ENCODE measurements around the gene ZRANB1. TPM values are rescaled to one million over a fixed set of nuclear protein-coding genes. Genes with fewer than 3 reads are reported as not detected.
A peak's percentile ranks its signal among the peaks of the same experiment; 100 is the strongest.

ZRANB1 gene
- total RNA-seq, 2 experiments from 2014 or later, result 14.5 to 17.0 TPM

- no peaks in the 10 kb centered on the region for H3K4me1 ChIP-seq (ENCODE audit: insufficient read depth, low read length, poor library complexity, severe bottlenecking)
- no peaks in the 10 kb centered on the region for H3K79me2 ChIP-seq (ENCODE audit: insufficient read depth, low read depth, low read length)
- no peaks in the 10 kb centered on the region for H3K9me2 ChIP-seq (ENCODE audit: insufficient read depth, low read length)
- TF ChIP-seq CTCF (conservative IDR thresholded peaks at IDR 0.05; ENCODE audit: low read length) (no peak), EZH2phosphoT487 (IDR thresholded peaks at IDR 0.05; ENCODE audit: borderline replicate concordance, low read depth, low read length) (no peak)
- POLR2A ChIA-PET, result interaction anchor here (1.0 kb wide), 1 partner anchor 12 kb away, joined by 3 read pairs; no protein-coding TSS in a partner anchor
- BruUV-seq (replicated peaks), result no TSS peak
- no peak overlapping the region for H3K4me3 ChIP-seq (ENCODE audit: low read depth, low read length, poor library complexity, severe bottlenecking)
- no peaks in the 10 kb centered on the region for H3K9me3 ChIP-seq (ENCODE audit: low read length)
- intact Hi-C loops (cut with micrococcal nuclease; ENCODE audit: unreplicated experiment), result no loop called here
- no peak overlapping the region for H3K27ac ChIP-seq (ENCODE audit: low read depth, low read length, poor library complexity, severe bottlenecking)
- no peak overlapping the region for H2AFZ ChIP-seq (ENCODE audit: low read length)
- no peak overlapping the region for H3K4me2 ChIP-seq (ENCODE audit: low read length)
- CTCF ChIA-PET (ENCODE audit: unreplicated experiment), result interaction anchor here (0.6 to 1.1 kb wide), 2 partner anchors 48 to 131 kb away, joined by 3 read pairs; no protein-coding TSS in a partner anchor
- H4K20me1 ChIP-seq (ENCODE audit: insufficient read depth, low read length), result no peaks in the 10 kb centered on the region
- H3K36me3 ChIP-seq (ENCODE audit: insufficient read depth, low read length), result no peaks in the 10 kb centered on the region
- DNase-seq (ENCODE audit: low spot score), result no peak
Observed at GRCh38 chr10:124999433-125000365, 57.8 kb downstream of the ZRANB1 start.

GRCh38 chr10:125000366-125001312, 58.7 kb downstream of the ZRANB1 start:
- BruUV-seq (replicated peaks), result no TSS peak
- Histone ChIP-seq H3K4me2 (ENCODE audit: low read length) (no peak overlapping the region), H3K36me3 (ENCODE audit: insufficient read depth, low read length) (no peaks in the 10 kb centered on the region), H3K4me1 (ENCODE audit: insufficient read depth, low read length, poor library complexity, severe bottlenecking) (no peaks in the 10 kb centered on the region), H3K79me2 (ENCODE audit: insufficient read depth, low read depth, low read length) (no peaks in the 10 kb centered on the region), H3K4me3 (ENCODE audit: low read depth, low read length, poor library complexity, severe bottlenecking) (no peak overlapping the region), H2AFZ (ENCODE audit: low read length) (no peak overlapping the region), H3K9me3 (ENCODE audit: low read length) (no peaks in the 10 kb centered on the region), H3K9me2 (ENCODE audit: insufficient read depth, low read length) (no peaks in the 10 kb centered on the region), H3K27ac (ENCODE audit: low read depth, low read length, poor library complexity, severe bottlenecking) (no peak overlapping the region), H4K20me1 (ENCODE audit: insufficient read depth, low read length) (no peaks in the 10 kb centered on the region)
- 0 out of 2 replicates have a peak, but pooled peaks have one; percentile 16 for TF ChIP-seq CTCF (conservative IDR thresholded peaks at IDR 0.05; ENCODE audit: low read length)
- no peak for TF ChIP-seq EZH2phosphoT487 (IDR thresholded peaks at IDR 0.05; ENCODE audit: borderline replicate concordance, low read depth, low read length)
- POLR2A ChIA-PET, result no interaction called here
- DNase-seq (ENCODE audit: low spot score), result no peak
- intact Hi-C loops (cut with micrococcal nuclease; ENCODE audit: unreplicated experiment), result no loop called here
- CTCF ChIA-PET (ENCODE audit: unreplicated experiment), result interaction anchor here (1.1 kb wide), 1 partner anchor 47 kb away, joined by 3 read pairs; no protein-coding TSS in a partner anchor

Measured in OCI-LY7 (cell line).